ENCODE data around the gene P3H4.
A peak's percentile ranks its signal among the peaks of the same experiment; 100 is the strongest.

P3H4 gene

GRCh38 chr17:41801374-41802271 lies 10.1 kb downstream of the P3H4 start:
- POLR2A ChIA-PET, result interaction anchor here (0.5 to 1.5 kb wide), 5 partner anchors 10 to 117 kb away, joined by 3 to 8 read pairs (median 3); partner anchors contain the start of genes ACLY and P3H4
- peak; percentile 97 for TF ChIP-seq CTCF (IDR thresholded peaks at IDR 0.05; ENCODE audit: insufficient read depth, low read length, missing control alignments)
- CTCF ChIA-PET, result interaction anchor here (0.6 to 11.3 kb wide), 37 partner anchors 8 to 161 kb away, joined by 3 to 189 read pairs (median 5); partner anchors contain the start of genes ACLY, FKBP10, HAP1 and JUP
- H3K4me3 ChIP-seq (ENCODE audit: low read depth, low read length), result no peak overlapping the region; the same call in 1 of the 2 replicates
- DNase-seq (ENCODE audit: low read depth, low spot score), result no peak

- no peak for DNase-seq (ENCODE audit: low read depth, low spot score)
- ChIA-PET POLR2A (interaction anchor here (0.5 to 1.5 kb wide), 4 partner anchors 11 to 74 kb away, joined by 3 to 8 read pairs (median 4); partner anchors contain the start of gene P3H4), CTCF (interaction anchor here (0.7 to 11.3 kb wide), 30 partner anchors 7 to 162 kb away, joined by 3 to 189 read pairs (median 8); partner anchors contain the start of genes FKBP10, HAP1, JUP and P3H4)
- no peak for TF ChIP-seq CTCF (IDR thresholded peaks at IDR 0.05; ENCODE audit: insufficient read depth, low read length, missing control alignments)
- H3K4me3 ChIP-seq (ENCODE audit: low read depth, low read length), result no peak overlapping the region
Measured at GRCh38 chr17:41800601-41801373, 11.0 kb downstream of the P3H4 start.

- ChIA-PET POLR2A (interaction anchor here (1.3 kb wide), 1 partner anchor 26 kb away, joined by 3 read pairs; no protein-coding TSS in a partner anchor), CTCF (interaction anchor here (0.6 to 11.3 kb wide), 8 partner anchors 9 to 103 kb away, joined by 3 to 189 read pairs (median 38); partner anchors contain the start of genes FKBP10, HAP1, JUP and P3H4)
- no peak for DNase-seq (ENCODE audit: low read depth, low spot score)
- H3K4me3 ChIP-seq (ENCODE audit: low read depth, low read length), result no peak overlapping the region
- TF ChIP-seq CTCF (IDR thresholded peaks at IDR 0.05; ENCODE audit: insufficient read depth, low read length, missing control alignments), result no peak
Measured at GRCh38 chr17:41799366-41799765, 12.4 kb downstream of the P3H4 start.

- CTCF ChIA-PET, result interaction anchor here (1.3 to 11.3 kb wide), 8 partner anchors 7 to 61 kb away, joined by 3 to 189 read pairs (median 30); partner anchors contain the start of genes FKBP10, HAP1, JUP and P3H4
- POLR2A ChIA-PET, result no interaction called here
- no peak overlapping the region for H3K4me3 ChIP-seq (ENCODE audit: low read depth, low read length)
- TF ChIP-seq CTCF (IDR thresholded peaks at IDR 0.05; ENCODE audit: insufficient read depth, low read length, missing control alignments), result no peak
- no peak for DNase-seq (ENCODE audit: low read depth, low spot score)
Measured at GRCh38 chr17:41797377-41797776, 14.4 kb downstream of the P3H4 start.

GRCh38 chr17:41796121-41796895 lies 15.4 kb downstream of the P3H4 start:
- CTCF ChIA-PET, result interaction anchor here (0.9 to 11.3 kb wide), 7 partner anchors 10 to 60 kb away, joined by 3 to 189 read pairs (median 8); partner anchors contain the start of genes HAP1, JUP and P3H4
- DNase-seq (ENCODE audit: low read depth, low spot score), result no peak
- no peak overlapping the region for H3K4me3 ChIP-seq (ENCODE audit: low read depth, low read length)
- TF ChIP-seq CTCF (IDR thresholded peaks at IDR 0.05; ENCODE audit: insufficient read depth, low read length, missing control alignments), result no peak
- POLR2A ChIA-PET, result no interaction called here

Measured in AG04449 (cell line).